Progenitor cell of endocrine pancreas (in vitro differentiated cells): ENCODE results near the gene GJD4. TPM values are rescaled to one million over a fixed set of nuclear protein-coding genes. Genes with fewer than 3 reads are reported as not detected.
A peak's percentile ranks its signal among the peaks of the same experiment; 100 is the strongest.

Source experiments
- DNase-seq: peaks from one replicate; pipeline ENCODE4 v3.0.0; 2021; ENCODE audit warnings: low spot score; ENCODE audit not compliant: unreplicated experiment
- H3K27ac Mint-ChIP-seq: 2 replicates; pipeline ENCODE4 v1.8.0; 2021; ENCODE audit warnings: mild to moderate bottlenecking, moderate library complexity, mixed read lengths
- H3K27me3 Mint-ChIP-seq: 2 replicates; pipeline ENCODE4 v1.8.0; 2021; ENCODE audit warnings: mixed read lengths
- H3K36me3 Mint-ChIP-seq: 2 replicates; pipeline ENCODE4 v1.8.0; 2022; ENCODE audit warnings: mixed read lengths; ENCODE audit not compliant: insufficient read depth
- H3K4me1 Mint-ChIP-seq: 2 replicates; pipeline ENCODE4 v1.8.0; 2021; ENCODE audit warnings: low read depth, mixed read lengths
- H3K4me3 Mint-ChIP-seq: 2 replicates; pipeline ENCODE4 v1.8.0; 2021; ENCODE audit warnings: low read depth, mild to moderate bottlenecking, moderate library complexity, mixed read lengths
- H3K9me3 Mint-ChIP-seq: 2 replicates; pipeline ENCODE4 v1.8.0; 2021; ENCODE audit warnings: low read depth, mixed read lengths
- total RNA-seq: library from RNA; stranded (reverse); gene quantifications from 2 replicates; pipeline ENCODE4 v1.2.1, GENCODE V29; 2021
- TF ChIP-seq, protein P1 (sequence below): fragments of 200-600 bp; sonication (generic); IDR thresholded peaks from one replicate; pipeline ENCODE4 v1.5.0; 2021; ENCODE audit warnings: antibody characterized with exemption, mild to moderate bottlenecking; ENCODE audit not compliant: unreplicated experiment

The GJD4 gene
- total RNA-seq, 1 donor from 2014 or later: 0.24 TPM

GRCh38 chr10:35573796-35574195, 31.3 kb upstream of the GJD4 start:
- DNase-seq: no peak
- TF ChIP-seq, protein P1, sequence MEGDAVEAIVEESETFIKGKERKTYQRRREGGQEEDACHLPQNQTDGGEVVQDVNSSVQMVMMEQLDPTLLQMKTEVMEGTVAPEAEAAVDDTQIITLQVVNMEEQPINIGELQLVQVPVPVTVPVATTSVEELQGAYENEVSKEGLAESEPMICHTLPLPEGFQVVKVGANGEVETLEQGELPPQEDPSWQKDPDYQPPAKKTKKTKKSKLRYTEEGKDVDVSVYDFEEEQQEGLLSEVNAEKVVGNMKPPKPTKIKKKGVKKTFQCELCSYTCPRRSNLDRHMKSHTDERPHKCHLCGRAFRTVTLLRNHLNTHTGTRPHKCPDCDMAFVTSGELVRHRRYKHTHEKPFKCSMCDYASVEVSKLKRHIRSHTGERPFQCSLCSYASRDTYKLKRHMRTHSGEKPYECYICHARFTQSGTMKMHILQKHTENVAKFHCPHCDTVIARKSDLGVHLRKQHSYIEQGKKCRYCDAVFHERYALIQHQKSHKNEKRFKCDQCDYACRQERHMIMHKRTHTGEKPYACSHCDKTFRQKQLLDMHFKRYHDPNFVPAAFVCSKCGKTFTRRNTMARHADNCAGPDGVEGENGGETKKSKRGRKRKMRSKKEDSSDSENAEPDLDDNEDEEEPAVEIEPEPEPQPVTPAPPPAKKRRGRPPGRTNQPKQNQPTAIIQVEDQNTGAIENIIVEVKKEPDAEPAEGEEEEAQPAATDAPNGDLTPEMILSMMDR: no peak
- Mint-ChIP-seq H3K27me3 (no peaks in the 10 kb centered on the region), H3K27ac (no peak overlapping the region), H3K9me3 (no peaks in the 10 kb centered on the region), H3K36me3 (peaks cover 15% of the 10 kb centered on the region), H3K4me3 (no peak overlapping the region), H3K4me1 (no peaks in the 10 kb centered on the region)

DNA sequence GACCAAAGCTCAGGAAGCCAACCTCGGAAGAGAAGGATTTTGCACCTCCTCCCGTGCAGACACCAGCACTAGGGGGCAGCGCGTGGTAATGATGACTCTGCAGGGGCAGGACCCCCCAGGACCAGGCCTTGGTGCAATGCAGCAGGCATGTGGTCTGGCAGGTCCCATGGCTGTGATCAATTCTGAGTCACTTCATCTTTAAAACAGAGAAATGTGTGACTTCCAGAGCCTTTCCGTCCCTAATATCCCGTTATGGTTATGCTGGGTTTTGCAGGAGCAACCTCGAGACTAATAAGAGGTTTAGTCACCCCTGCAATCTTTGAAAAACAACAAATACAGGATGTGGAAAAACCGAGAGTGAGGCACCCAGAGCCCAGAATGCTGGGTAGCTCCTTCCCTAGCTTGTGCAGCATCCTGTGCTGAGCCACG, 30.2 kb upstream of the GJD4 start:
- Mint-ChIP-seq H3K36me3 (peaks cover 8% of the 10 kb centered on the region), H3K27me3 (no peaks in the 10 kb centered on the region), H3K27ac (no peak overlapping the region), H3K9me3 (no peaks in the 10 kb centered on the region), H3K4me3 (no peak overlapping the region), H3K4me1 (peaks cover 3% of the 10 kb centered on the region)
- no peak for DNase-seq
- TF ChIP-seq, protein P1: no peak

DNA sequence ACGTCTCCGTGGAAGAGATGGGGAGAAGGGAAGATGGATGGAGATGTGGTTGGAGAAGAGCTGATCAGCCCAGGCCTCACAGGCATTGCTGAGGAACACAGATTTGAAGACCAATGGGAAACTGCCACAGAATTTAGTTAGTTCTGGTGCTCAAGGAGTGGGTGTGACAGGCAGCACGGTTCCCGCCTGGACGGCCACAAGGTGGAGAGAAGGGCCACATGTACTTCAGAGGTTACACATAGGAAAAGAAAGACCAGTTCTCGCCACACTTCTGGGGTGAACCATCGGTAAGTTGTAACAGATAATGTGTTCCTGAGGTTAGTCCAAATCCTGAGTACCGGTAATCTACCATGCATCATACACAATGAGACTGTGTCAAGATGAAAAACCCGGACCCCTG, 29.5 kb upstream of the GJD4 start:
- Mint-ChIP-seq H3K36me3 (peaks cover 8% of the 10 kb centered on the region), H3K9me3 (no peaks in the 10 kb centered on the region), H3K27ac (no peak overlapping the region), H3K27me3 (no peaks in the 10 kb centered on the region), H3K4me1 (peaks cover 4% of the 10 kb centered on the region), H3K4me3 (no peak overlapping the region)
- DNase-seq: no peak
- TF ChIP-seq, protein P1: no peak

DNA sequence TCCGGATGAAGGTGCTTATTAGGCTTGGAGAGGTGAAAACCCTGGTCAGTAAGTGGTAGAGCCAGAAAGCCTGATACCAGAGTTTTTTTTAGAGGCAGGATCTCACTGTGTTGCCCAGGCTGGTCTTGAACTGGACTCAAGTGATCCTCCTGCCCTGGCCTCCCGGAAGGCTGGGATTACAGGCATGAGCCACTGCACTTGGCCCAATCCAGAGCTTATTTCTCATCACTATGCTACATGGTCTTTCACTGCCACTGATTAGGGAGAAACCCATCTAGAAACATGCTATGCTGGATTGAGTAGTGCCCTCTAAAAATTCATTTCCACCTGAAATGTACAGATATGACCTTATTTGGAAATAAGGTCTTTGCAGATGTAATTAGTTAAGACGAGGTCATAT, 28.4 kb upstream of the GJD4 start:
- H3K27me3 Mint-ChIP-seq: no peaks in the 10 kb centered on the region
- no peak overlapping the region for H3K4me3 Mint-ChIP-seq
- TF ChIP-seq, protein P1: no peak
- H3K36me3 Mint-ChIP-seq: peaks cover 8% of the 10 kb centered on the region
- no peaks in the 10 kb centered on the region for H3K9me3 Mint-ChIP-seq
- peaks cover 6% of the 10 kb centered on the region for H3K4me1 Mint-ChIP-seq
- H3K27ac Mint-ChIP-seq: no peak overlapping the region
- DNase-seq: no peak

- peak overlapping the region; percentile 12 for H3K27ac Mint-ChIP-seq
- H3K4me1 Mint-ChIP-seq: peaks cover 6% of the 10 kb centered on the region
- H3K27me3 Mint-ChIP-seq: no peaks in the 10 kb centered on the region
- H3K9me3 Mint-ChIP-seq: no peaks in the 10 kb centered on the region
- TF ChIP-seq, protein P1: no peak
- H3K36me3 Mint-ChIP-seq: peaks cover 7% of the 10 kb centered on the region
- H3K4me3 Mint-ChIP-seq: no peak overlapping the region
- DNase-seq: no peak
Measured at GRCh38 chr10:35577926-35578617, 27.1 kb upstream of the GJD4 start.
